Measurements from ENCODE around the gene RAD51AP2. TPM values are rescaled to one million over a fixed set of nuclear protein-coding genes. Genes with fewer than 3 reads are reported as not detected.

RAD51AP2 gene
- polyA plus RNA-seq, 1 of the 3 experiments (the other 2 are of a cell fraction) = not detected

DNA sequence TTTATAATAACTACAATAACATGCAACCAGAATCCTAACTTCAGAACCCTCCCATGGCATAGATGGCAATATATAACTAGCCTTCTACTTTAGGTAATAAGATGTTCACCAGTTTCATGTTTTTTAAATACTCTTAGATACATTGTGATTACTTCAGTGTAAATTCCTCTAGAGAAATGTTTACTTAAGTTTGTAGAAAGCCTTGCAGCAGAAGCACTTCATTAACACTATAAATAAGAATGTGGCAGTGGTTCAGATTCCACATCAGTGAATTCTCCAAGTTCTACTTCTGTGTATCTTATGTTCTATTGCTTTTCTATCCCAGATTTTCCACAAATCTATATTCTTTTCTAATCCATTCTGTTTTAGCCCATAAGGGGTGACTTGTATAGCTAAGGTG, 1.2 kb upstream of the RAD51AP2 start:
- Histone ChIP-seq H2AFZ (ENCODE audit: low read depth) (no peak overlapping the region), H3K4me2 (no peak overlapping the region), H3K9ac (no peak overlapping the region), H3F3A (replicated peaks; ENCODE audit: insufficient read depth) (peaks cover 9% of the 10 kb centered on the region), H3K27me3 (ENCODE audit: insufficient read depth) (no peaks in the 10 kb centered on the region), H3K27ac (ENCODE audit: low read depth in 2 of 2, low read length in 1 of 2) (no peak overlapping the region), H3K9me3 (no peaks in the 10 kb centered on the region), H3K4me1 (ENCODE audit: control insufficient read depth in 1 of 2, insufficient read depth in 2 of 2, low read depth in 1 of 2, low read length in 1 of 2) (peaks cover 6% of the 10 kb centered on the region in 2 experiments; a peak in 3 of 4 replicates), H4K20me1 (ENCODE audit: insufficient read depth) (no peaks in the 10 kb centered on the region), H3K4me3 (ENCODE audit: low read depth in 2 of 2, low read length in 1 of 2) (no peak overlapping the region), H3K79me2 (ENCODE audit: insufficient read depth) (no peaks in the 10 kb centered on the region), H3K36me3 (replicated peaks in 1 of 2; ENCODE audit: control insufficient read depth in 1 of 2, insufficient read depth in 2 of 2, low read length in 1 of 2) (no peaks in the 10 kb centered on the region), H3K9me2 (no peaks in the 10 kb centered on the region)
- TF ChIP-seq FOXM1 (IDR thresholded peaks at IDR 0.05; ENCODE audit: low read depth) (no peak), GABPA (IDR thresholded peaks at IDR 0.05; ENCODE audit: low read depth) (no peak), RFX5 (IDR thresholded peaks at IDR 0.05; ENCODE audit: low read length) (no peak), EP300 (IDR thresholded peaks at IDR 0.05; ENCODE audit: borderline replicate concordance in 1 of 2, low read depth in 1 of 2, low read length in 1 of 2) (no peak), CHD2 (IDR thresholded peaks at IDR 0.05; ENCODE audit: low read length, partially characterized antibody) (no peak), MEF2A (IDR thresholded peaks at IDR 0.05; ENCODE audit: borderline replicate concordance, low read depth) (no peak), RXRA (IDR thresholded peaks at IDR 0.05; ENCODE audit: borderline replicate concordance, low read depth) (no peak), FOSL2 (IDR thresholded peaks at IDR 0.05; ENCODE audit: borderline replicate concordance, low read depth) (no peak), SMC3 (IDR thresholded peaks at IDR 0.05; ENCODE audit: low read depth, low read length) (no peak), EZH2phosphoT487 (IDR thresholded peaks at IDR 0.05; ENCODE audit: borderline replicate concordance, low read depth) (no peak), RCOR1 (IDR thresholded peaks at IDR 0.05; ENCODE audit: low read length) (no peak)
- TF ChIP-seq, protein P1, sequence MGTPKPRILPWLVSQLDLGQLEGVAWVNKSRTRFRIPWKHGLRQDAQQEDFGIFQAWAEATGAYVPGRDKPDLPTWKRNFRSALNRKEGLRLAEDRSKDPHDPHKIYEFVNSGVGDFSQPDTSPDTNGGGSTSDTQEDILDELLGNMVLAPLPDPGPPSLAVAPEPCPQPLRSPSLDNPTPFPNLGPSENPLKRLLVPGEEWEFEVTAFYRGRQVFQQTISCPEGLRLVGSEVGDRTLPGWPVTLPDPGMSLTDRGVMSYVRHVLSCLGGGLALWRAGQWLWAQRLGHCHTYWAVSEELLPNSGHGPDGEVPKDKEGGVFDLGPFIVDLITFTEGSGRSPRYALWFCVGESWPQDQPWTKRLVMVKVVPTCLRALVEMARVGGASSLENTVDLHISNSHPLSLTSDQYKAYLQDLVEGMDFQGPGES (IDR thresholded peaks at IDR 0.05; ENCODE audit: low read depth, low read length) = no peak
- TF ChIP-seq, protein P2, sequence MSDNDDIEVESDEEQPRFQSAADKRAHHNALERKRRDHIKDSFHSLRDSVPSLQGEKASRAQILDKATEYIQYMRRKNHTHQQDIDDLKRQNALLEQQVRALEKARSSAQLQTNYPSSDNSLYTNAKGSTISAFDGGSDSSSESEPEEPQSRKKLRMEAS (IDR thresholded peaks at IDR 0.05; ENCODE audit: low read depth) = no peak
- TF ChIP-seq, protein P3, sequence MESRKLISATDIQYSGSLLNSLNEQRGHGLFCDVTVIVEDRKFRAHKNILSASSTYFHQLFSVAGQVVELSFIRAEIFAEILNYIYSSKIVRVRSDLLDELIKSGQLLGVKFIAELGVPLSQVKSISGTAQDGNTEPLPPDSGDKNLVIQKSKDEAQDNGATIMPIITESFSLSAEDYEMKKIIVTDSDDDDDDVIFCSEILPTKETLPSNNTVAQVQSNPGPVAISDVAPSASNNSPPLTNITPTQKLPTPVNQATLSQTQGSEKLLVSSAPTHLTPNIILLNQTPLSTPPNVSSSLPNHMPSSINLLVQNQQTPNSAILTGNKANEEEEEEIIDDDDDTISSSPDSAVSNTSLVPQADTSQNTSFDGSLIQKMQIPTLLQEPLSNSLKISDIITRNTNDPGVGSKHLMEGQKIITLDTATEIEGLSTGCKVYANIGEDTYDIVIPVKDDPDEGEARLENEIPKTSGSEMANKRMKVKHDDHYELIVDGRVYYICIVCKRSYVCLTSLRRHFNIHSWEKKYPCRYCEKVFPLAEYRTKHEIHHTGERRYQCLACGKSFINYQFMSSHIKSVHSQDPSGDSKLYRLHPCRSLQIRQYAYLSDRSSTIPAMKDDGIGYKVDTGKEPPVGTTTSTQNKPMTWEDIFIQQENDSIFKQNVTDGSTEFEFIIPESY (IDR thresholded peaks at IDR 0.05; ENCODE audit: borderline replicate concordance, low read depth) = no peak
- TF ChIP-seq, protein P4, sequence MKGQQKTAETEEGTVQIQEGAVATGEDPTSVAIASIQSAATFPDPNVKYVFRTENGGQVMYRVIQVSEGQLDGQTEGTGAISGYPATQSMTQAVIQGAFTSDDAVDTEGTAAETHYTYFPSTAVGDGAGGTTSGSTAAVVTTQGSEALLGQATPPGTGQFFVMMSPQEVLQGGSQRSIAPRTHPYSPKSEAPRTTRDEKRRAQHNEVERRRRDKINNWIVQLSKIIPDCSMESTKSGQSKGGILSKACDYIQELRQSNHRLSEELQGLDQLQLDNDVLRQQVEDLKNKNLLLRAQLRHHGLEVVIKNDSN (IDR thresholded peaks at IDR 0.05; ENCODE audit: borderline replicate concordance, low read depth) = no peak
- ChIA-PET POLR2A (no interaction called here), CTCF (no interaction called here)
- DNase-seq = no peak
